WTC11 (cell line): ENCODE data around the gene CACNA1B. TPM values are rescaled to one million over a fixed set of nuclear protein-coding genes. Genes with fewer than 3 reads are reported as not detected.

Experiments
- ATAC-seq: fragments of 200-7000 bp; cut with Tn5 transposase; 2 replicates; pipeline ENCODE4 v1.10.0; 2021; ENCODE audit warnings: mild to moderate bottlenecking, moderate library complexity
- CTCF ChIA-PET: fragments of 300-600 bp; sonication (Branson Sonifier 250); formaldehyde crosslinking; loops from one replicate; lab custom pipeline; 2021; ENCODE audit warnings: antibody characterized with exemption; lab: Charles Lee
- POLR2A ChIA-PET: fragments of 350-600 bp; sonication (Branson Sonifier 250); formaldehyde crosslinking; loops from one replicate; lab custom pipeline; 2021; ENCODE audit warnings: antibody characterized with exemption; lab: Charles Lee
- DNase-seq: peaks from one replicate; pipeline ENCODE4 v3.0.0; 2021; ENCODE audit warnings: low spot score
- H3K27ac Mint-ChIP-seq: 2 replicates; pipeline ENCODE4 v1.8.0; 2021; ENCODE audit warnings: mixed read lengths
- H3K27me3 Mint-ChIP-seq: 2 replicates; pipeline ENCODE4 v1.8.0; 2021; ENCODE audit warnings: low read depth, mild to moderate bottlenecking, moderate library complexity, mixed read lengths
- H3K36me3 Mint-ChIP-seq: 2 replicates; pipeline ENCODE4 v1.8.0; 2021; ENCODE audit warnings: mixed read lengths
- H3K4me1 Mint-ChIP-seq: 2 replicates; pipeline ENCODE4 v1.8.0; 2022; ENCODE audit warnings: mixed read lengths
- H3K4me3 Mint-ChIP-seq: 2 replicates; pipeline ENCODE4 v1.8.0; 2021; ENCODE audit warnings: mild to moderate bottlenecking, moderate library complexity, mixed read lengths
- H3K9me3 Mint-ChIP-seq: 2 replicates; pipeline ENCODE4 v1.8.0; 2021; ENCODE audit warnings: mixed read lengths
- CREB1 ChIP-seq: sonication (generic); formaldehyde crosslinking; IDR thresholded peaks from 2 replicates; pipeline ENCODE4 v1.8.0; 2023; ENCODE audit warnings: mild to moderate bottlenecking, missing genetic modification reagents
- FOXJ3 ChIP-seq: sonication (generic); formaldehyde crosslinking; IDR thresholded peaks from 2 replicates; pipeline ENCODE4 v1.9.0; 2021; ENCODE audit warnings: missing genetic modification reagents, mild to moderate bottlenecking, borderline replicate concordance
- HMGXB4 ChIP-seq: sonication (generic); formaldehyde crosslinking; IDR thresholded peaks from 2 replicates; pipeline ENCODE4 v1.8.1; 2023; ENCODE audit warnings: mild to moderate bottlenecking, moderate library complexity, missing genetic modification reagents
- MYBL2 ChIP-seq: sonication (generic); formaldehyde crosslinking; IDR thresholded peaks from 2 replicates; pipeline ENCODE4 v1.8.1; 2023; ENCODE audit warnings: mild to moderate bottlenecking, moderate library complexity, missing genetic modification reagents
- NFE2L1 ChIP-seq: sonication (generic); formaldehyde crosslinking; IDR thresholded peaks from 2 replicates; pipeline ENCODE4 v1.8.1; 2023; ENCODE audit warnings: missing genetic modification reagents
- NR1H2 ChIP-seq: sonication (generic); formaldehyde crosslinking; IDR thresholded peaks from 2 replicates; pipeline ENCODE4 v1.9.0; 2021; ENCODE audit warnings: mild to moderate bottlenecking, moderate library complexity, missing genetic modification reagents
- NR2C2 ChIP-seq: sonication (generic); formaldehyde crosslinking; IDR thresholded peaks from 2 replicates; pipeline ENCODE4 v1.8.0; 2022; ENCODE audit warnings: mild to moderate bottlenecking, missing genetic modification reagents
- PRRX2 ChIP-seq: fragments of 250-450 bp; sonication (Bioruptor Pico); IDR thresholded peaks from 2 replicates; pipeline ENCODE4 v1.8.0; 2021; ENCODE audit warnings: mild to moderate bottlenecking
- STAT6 ChIP-seq: sonication (generic); formaldehyde crosslinking; conservative IDR thresholded peaks from 2 replicates; pipeline ENCODE4 v1.8.1; 2023; ENCODE audit warnings: mild to moderate bottlenecking, low read depth, missing genetic modification reagents, moderate library complexity
- TEAD4 ChIP-seq: sonication (generic); formaldehyde crosslinking; IDR thresholded peaks from 2 replicates; pipeline ENCODE4 v1.8.0; 2022; ENCODE audit warnings: mild to moderate bottlenecking, missing genetic modification reagents
- ZNF121 ChIP-seq: sonication (generic); formaldehyde crosslinking; IDR thresholded peaks from 2 replicates; pipeline ENCODE4 v1.8.0; 2023; ENCODE audit warnings: missing genetic modification reagents
- ZNF423 ChIP-seq: fragments of 250-450 bp; sonication (Bioruptor Pico); IDR thresholded peaks from 2 replicates; pipeline ENCODE4 v2.1.2; 2022; ENCODE audit warnings: mild to moderate bottlenecking, moderate library complexity
- total RNA-seq: library from RNA; stranded (reverse); gene quantifications from 3 replicates; pipeline ENCODE4 v1.2.3, GENCODE V29; 2021
- TF ChIP-seq, protein P1 (sequence below): sonication (generic); formaldehyde crosslinking; IDR thresholded peaks from 2 replicates; pipeline ENCODE4 v1.8.1; 2022; ENCODE audit warnings: mild to moderate bottlenecking, missing genetic modification reagents, moderate library complexity, borderline replicate concordance
- TF ChIP-seq, protein P2 (sequence below): sonication (generic); formaldehyde crosslinking; IDR thresholded peaks from 2 replicates; pipeline ENCODE4 v1.8.1; 2023; ENCODE audit warnings: mild to moderate bottlenecking, missing genetic modification reagents, moderate library complexity

The CACNA1B gene
- total RNA-seq, 1 experiment from 2014 or later: 8.4 TPM

GRCh38 chr9:137945581-137945980 is 68.0 kb downstream of the CACNA1B start (continued):
- no peak for TF ChIP-seq STAT6 (CRISPR knock-in tag)
- no peak for TF ChIP-seq NR2C2 (CRISPR knock-in tag)
- TF ChIP-seq FOXJ3: no peak
- no peak for TF ChIP-seq MYBL2 (CRISPR knock-in tag)
- no peak for TF ChIP-seq ZNF423 (CRISPR knock-in tag)
- TF ChIP-seq CREB1 (CRISPR knock-in tag): no peak

- DNase-seq: no peak
Measured at GRCh38 chr9:137946993-137947392, 69.4 kb downstream of the CACNA1B start.

GRCh38 chr9:137948642-137949041 is 71.1 kb downstream of the CACNA1B start:
- Mint-ChIP-seq H3K4me1 (no peaks in the 10 kb centered on the region), H3K27ac (no peak overlapping the region), H3K36me3 (peaks cover 20% of the 10 kb centered on the region), H3K9me3 (peaks cover 19% of the 10 kb centered on the region), H3K4me3 (no peak overlapping the region), H3K27me3 (peaks cover 2% of the 10 kb centered on the region; the same call in 1 of the 2 replicates)
- ATAC-seq: no peak
- TF ChIP-seq ZNF121 (CRISPR knock-in tag): no peak
- TF ChIP-seq, protein P1, sequence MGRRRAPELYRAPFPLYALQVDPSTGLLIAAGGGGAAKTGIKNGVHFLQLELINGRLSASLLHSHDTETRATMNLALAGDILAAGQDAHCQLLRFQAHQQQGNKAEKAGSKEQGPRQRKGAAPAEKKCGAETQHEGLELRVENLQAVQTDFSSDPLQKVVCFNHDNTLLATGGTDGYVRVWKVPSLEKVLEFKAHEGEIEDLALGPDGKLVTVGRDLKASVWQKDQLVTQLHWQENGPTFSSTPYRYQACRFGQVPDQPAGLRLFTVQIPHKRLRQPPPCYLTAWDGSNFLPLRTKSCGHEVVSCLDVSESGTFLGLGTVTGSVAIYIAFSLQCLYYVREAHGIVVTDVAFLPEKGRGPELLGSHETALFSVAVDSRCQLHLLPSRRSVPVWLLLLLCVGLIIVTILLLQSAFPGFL: no peak
- TF ChIP-seq NR1H2 (CRISPR knock-in tag): no peak
- no peak for TF ChIP-seq HMGXB4 (CRISPR knock-in tag)
- no peak for TF ChIP-seq NFE2L1
- no peak for TF ChIP-seq TEAD4
- ChIA-PET CTCF (no interaction called here), POLR2A (no interaction called here)
- DNase-seq: no peak

More at GRCh38 chr9:137946993-137947392, 69.4 kb downstream of the CACNA1B start:
- no peak for ATAC-seq
- CTCF ChIA-PET: no interaction called here
- no peak for TF ChIP-seq PRRX2 (CRISPR knock-in tag)
- H3K4me1 Mint-ChIP-seq: no peaks in the 10 kb centered on the region
- H3K4me3 Mint-ChIP-seq: no peak overlapping the region
- H3K27me3 Mint-ChIP-seq: peaks cover 5% of the 10 kb centered on the region; the same call in 1 of the 2 replicates
- H3K9me3 Mint-ChIP-seq: peaks cover 35% of the 10 kb centered on the region
- POLR2A ChIA-PET: interaction anchor here (0.6 kb wide), 1 partner anchor 53 kb away, joined by 5 read pairs; no protein-coding TSS in a partner anchor
- peaks cover 36% of the 10 kb centered on the region for H3K36me3 Mint-ChIP-seq
- H3K27ac Mint-ChIP-seq: no peak overlapping the region

DNA sequence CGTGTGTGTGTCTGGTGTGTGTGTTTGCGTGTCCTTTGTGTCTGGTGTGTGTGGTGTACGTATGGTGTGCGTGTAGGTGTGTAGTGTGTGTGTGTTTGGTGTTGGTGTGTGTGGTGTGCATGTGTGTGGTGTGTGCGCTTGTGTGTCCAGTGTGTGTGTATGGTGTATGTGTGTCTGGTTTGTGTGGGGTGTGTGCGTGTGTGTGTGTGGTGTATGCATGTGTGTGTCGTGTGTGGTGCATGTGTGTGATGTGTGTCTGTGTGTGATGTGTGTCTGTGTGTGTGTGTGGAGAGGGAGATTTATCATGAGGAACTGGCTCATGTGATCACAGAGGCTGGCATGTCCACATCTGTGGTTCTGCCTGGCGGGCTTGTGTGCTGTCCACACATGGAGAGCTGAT is 71.7 kb downstream of the CACNA1B start:
- Mint-ChIP-seq H3K4me3 (no peak overlapping the region), H3K36me3 (peaks cover 14% of the 10 kb centered on the region), H3K4me1 (no peaks in the 10 kb centered on the region), H3K27me3 (peaks cover 2% of the 10 kb centered on the region; the same call in 1 of the 2 replicates)
- TF ChIP-seq NFE2L1: 0 out of 2 replicates have a peak, but pooled peaks have one; percentile 12
- TF ChIP-seq, protein P2, sequence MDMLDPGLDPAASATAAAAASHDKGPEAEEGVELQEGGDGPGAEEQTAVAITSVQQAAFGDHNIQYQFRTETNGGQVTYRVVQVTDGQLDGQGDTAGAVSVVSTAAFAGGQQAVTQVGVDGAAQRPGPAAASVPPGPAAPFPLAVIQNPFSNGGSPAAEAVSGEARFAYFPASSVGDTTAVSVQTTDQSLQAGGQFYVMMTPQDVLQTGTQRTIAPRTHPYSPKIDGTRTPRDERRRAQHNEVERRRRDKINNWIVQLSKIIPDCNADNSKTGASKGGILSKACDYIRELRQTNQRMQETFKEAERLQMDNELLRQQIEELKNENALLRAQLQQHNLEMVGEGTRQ (CRISPR knock-in tag): no peak
- TF ChIP-seq, all 79 proteins: peak for 1
- DNase-seq (no peak), ATAC-seq (no peak)
- H3K27ac Mint-ChIP-seq: no peak overlapping the region
- ChIA-PET CTCF (no interaction called here), POLR2A (no interaction called here)
- H3K9me3 Mint-ChIP-seq: peaks cover 12% of the 10 kb centered on the region
